DMS153 treated with DMSO at 0.1 percent for 48 hours (cell line): ENCODE data around the gene SLC12A2.

Experiments used
- DNase-seq: peaks from one replicate; lab custom pipeline; 2025; ENCODE audit not compliant: unreplicated experiment; lab: John Stamatoyannopoulos, UW

The SLC12A2 gene

DNA sequence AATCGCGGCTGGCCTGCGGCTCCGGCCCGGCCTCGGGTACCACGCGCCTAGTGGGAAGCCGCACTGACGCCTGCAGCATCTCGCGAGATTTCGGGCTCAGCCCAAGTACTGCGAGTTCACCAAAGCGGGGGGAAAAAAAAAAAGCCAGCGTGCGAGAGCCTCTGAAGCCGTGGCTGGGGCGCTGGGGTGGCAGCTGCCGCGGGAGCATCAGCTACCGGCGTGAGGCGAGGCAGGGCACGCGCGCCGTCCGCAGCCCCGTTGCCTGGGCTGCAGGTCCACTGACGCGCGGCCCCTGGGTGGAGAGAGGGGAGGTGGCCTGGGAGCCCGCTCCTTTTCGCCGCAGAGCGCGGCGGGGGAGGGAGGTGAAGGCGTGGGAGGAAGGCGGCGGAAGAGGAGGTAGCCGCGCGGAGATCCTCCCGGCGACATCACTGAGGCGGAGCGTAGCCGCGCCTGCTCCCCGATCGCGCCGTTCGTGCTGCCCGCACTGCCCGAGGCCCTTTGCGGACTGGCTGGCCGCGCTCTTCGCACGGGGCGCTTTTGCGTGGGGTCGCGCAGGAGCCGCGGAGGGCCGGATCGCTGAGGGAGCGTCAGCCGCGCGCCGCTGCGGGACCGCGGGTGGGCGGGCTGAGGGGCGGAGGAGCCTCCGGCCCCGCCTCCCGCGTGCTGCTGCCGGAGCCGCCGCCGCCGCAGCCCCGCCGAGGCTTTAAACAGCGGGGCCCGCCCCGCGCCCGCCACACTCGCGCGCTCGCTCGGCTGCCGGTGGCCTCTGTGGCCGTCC lies at the start of gene SLC12A2:
TSS of gene SLC12A2 (plus strand) at position 734 of the 778 bp plus-strand sequence. CDS start 189 bp downstream, outside the sequence.
- DNase-seq = peak; percentile 27

DNA sequence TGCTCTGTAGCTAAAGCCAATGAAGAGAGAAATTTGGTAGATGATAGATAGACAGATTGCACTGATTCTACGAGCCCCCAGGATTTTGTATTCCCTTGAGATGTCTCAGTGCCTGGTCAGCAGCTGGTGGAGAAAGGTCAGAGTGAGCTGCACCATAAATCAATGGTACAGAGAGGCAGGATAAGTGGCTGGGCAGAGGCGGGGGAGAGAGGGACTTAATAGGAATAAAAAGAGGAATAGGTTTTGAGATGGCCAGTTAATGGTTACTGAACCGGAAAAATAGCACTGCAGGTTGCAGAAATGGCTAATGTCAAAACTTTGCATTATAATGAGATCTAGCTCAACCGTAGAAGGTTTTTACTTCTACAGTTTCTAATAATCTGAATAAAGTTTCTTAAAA lies 47.9 kb upstream of the SLC12A2 start:
- no peak for DNase-seq

DNA sequence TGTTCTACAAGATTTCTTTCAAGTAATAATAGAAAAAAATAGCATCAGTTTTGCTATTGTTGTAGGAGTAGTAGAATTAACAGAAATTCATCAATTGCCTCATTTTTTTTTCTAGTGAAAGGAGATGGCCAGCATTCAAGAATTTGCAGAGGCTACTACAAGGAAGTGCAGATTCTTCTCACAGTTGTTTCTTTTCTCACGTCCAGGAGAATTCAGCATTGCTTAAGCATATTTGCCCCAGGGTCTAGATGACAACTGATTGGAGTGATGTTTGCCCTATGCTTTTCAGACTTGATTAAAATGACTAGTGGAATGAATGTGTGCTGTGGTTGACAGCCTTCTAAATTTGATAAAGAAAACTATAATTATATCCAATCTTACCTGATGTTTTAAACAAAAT lies 46.6 kb upstream of the SLC12A2 start:
- no peak for DNase-seq

DNA sequence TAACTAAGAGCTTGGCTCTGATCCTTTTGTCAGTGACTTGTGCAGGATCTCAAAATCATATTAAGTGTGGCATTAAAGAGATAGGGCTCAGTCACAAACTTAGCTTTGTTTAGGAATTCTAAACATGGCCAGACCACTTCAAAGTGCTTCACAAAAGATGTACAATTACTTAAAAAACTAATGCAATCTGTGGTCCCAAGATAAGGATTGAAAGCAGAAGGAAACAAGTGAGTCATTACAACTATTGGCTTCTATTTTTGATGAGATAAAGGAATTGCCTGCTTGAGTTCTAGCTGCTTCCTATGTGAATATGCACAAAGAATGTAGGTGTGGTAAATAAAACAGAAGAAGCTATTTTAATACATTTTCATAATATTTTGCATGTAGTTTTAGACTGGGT lies 44.9 kb upstream of the SLC12A2 start:
- no peak for DNase-seq

DNA sequence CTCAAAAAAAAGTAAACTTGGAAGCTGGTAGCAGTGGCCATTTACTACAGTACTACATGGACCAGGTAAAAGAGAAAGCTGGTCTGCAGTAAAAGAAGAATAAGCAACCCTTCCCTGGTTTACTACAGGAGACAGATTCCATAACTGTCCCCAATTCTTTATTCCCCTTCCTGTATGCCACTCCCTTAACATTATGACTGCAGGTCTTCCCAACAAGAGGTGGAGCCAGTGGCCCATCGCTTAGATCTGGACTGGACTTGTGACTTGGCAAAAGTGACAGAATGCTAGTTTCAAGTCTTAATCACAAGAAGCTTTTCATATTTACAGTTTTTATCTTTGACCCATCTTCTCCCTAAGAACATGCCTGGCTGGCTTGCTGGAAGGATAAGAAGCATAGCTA lies 42.6 kb upstream of the SLC12A2 start:
- DNase-seq = no peak

DNA sequence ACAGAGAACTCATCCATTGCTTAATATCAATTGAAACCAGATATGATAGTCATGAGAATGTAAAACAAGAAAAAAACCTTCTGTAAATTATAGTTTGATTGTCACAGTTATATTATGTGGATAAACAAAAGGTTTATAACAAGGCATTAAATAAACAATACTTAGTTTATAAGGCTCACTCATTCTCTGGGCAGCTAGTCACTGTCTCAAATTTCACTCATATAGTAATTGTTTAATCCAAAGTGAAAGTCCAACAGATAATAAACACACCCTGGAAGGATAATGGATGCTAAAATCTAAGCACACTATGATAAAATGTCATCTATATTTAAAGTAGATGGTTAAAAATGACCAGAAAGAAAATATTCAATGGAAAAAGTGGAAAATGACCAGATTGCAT lies 30.8 kb upstream of the SLC12A2 start:
- DNase-seq = no peak

DNA sequence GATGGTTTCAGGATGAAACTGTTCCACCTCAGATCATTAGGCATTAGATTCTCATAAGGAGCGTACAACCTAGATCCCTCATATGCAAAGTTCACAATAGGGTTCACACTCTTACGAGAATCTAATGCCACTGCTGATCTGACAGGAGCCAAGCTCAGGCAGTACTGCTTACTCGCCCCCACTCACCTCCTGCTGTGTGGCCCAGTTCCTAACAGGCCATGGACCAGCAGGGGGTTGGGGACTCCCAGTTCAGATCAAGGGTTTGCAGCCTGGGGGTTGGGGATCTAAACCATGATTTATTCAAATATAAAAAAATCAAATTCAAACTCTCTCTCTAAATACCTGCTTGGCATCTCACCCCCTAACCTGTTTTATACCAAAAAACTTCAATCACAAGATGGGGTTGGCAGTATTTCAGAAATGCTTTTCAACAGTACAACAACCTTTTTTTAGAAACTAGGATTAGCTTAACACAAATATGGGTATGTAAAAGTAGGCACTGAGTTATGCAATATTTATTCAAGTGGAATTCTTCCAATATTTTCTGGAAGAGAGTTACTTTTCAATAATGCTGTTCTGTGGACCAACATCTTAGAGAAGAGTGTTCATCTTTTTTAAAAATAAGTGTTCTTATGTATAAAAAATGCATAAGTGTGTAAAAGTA lies 30.1 kb upstream of the SLC12A2 start:
- DNase-seq = no peak

DNA sequence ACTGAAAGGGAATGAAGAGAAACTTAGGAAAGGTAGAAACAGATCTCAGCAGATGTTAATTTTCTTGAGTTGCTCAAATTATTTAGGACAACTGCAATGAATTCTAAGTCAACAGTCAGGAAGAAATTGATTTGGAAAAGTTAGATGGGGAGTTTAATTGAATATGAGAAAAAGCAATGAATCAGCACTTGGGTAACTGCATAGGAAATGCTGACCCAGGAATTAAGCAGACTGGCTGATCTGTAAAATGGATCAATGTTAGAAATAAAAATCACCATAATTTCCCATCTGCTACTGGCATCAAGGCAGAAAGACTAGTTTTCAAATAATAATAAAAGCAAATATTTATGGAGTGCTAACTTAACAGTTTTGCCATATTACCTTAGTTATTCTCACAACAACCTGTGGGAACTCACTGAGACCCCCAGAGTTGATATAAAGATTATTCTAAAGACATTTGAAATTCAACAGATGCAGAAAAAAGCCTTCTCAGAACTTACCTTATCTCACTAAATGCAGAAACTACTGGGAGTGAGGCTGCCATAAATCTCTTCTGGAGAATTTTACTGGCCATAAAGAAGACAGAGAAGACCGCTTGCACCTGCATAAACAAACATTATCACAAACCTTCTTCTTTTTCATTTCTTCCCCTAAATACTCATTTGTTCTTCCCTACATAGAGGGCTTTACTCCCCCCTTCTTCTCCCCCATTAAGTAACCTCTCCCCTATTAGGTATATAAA lies 22.8 kb upstream of the SLC12A2 start:
- no peak for DNase-seq

DNA sequence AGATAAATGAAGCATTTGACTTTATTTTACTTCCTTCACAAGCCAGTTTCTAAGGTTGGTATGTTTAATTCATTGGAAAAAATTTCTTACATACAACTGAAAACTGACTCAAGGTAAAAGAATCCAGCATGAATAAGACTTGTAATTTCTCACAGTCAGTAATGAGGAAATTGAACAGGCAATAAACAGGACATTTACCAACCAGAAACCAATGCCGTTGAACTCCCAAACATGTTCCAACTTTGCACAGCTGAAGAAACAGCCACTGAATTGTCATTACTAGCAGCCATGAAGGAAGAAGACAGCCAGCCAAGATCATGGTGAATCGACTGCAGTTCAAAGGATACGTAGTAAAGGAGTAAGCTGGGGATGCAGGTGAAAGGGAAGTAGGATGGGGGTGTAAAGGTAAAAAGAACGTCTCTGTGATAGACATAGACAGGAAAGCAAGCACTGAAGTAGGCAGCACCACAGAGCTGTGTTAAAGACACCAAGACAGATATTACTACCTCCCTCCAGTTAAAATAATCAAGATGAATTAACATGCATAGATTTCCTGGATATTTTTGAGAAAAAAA lies 21.3 kb upstream of the SLC12A2 start:
- DNase-seq = no peak

DNA sequence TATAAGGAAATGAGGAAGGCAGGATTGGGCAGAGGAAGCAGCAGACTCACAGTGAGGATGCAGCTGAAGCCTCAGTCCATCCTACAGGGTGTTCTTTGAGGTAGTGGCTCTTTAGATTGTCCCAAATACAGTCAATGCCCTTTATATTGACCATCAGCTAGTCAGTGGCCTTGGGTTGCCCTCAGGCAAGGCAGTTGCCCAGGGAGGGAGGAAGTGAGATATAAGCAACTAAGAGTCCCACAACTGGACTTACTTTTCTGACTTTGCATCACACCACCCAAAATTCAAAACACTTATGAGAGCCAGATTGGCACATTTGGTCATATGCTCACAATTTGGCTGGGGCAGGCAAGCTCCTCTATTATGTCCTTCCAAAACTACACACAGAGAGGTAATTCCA lies 9.4 kb upstream of the SLC12A2 start:
- DNase-seq = no peak

DNA sequence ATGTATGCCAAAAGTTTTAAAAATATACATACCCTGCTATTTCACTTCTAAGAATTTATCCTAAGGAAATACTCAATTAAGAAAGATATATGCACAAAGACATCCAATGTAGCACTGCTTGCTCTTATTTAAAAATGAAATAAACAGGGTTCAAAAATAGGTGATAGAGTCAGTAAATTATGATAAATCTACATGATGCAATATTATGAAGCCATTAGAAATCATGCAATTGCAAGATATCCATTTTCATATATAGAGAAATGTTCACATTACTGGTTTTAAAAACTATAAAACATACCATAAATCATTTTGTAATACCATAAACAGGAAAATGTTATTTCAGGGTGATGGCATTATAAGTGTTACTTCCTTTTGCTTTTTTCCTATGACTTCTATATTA lies 8.6 kb upstream of the SLC12A2 start:
- no peak for DNase-seq

DNA sequence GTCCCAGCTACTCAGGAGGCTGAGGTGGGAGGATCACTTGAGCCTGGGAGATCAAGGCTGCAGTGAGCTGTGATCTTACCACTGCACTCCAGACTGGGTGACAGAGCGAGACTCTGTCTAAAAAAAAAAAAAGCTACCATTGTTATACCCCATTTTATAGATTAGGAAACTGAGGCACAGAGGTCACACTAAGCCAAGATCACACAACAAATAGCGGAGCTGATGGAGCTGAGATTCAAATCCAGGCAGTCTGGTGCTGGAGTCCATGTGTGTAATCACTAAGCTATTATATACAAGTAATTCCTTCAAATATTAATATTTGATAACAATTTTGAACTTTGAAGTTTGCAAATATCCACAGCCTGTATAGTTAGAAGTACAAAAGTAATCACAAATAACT lies 6.0 kb upstream of the SLC12A2 start:
- no peak for DNase-seq

DNA sequence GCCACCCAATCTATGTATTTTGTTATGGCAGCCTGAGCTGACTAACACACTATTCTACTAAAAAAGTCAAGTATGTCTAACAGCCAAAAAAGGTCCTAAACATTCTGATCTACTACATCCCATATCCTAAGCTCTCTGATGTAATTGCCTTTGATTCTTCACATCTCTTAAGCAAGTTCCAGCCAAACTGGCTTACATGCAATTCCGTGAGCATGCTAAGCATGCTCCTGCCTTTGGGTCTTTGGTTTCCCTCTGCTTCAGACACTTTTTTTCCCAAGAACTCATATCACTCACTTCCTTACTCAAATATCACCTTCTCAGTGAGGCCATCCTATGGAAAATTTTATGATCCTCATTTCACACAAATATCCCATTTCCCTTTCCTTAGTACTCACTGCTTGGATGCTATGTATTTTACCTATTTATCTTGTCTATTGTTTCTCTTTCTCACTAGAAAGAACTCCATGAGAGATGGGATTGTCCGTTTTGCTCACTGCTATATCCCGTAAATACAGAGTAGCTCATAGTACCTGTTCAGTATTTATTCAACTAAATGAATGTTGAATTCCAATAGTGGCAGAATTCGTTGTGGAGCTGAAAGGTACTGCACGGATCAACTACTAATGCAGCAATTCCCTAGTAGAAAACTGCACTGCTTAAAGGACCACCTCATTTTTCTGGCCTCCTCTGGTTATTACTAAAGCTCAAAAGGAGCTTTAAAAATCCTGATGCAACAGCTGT lies 2.3 kb upstream of the SLC12A2 start:
- DNase-seq = no peak

DNA sequence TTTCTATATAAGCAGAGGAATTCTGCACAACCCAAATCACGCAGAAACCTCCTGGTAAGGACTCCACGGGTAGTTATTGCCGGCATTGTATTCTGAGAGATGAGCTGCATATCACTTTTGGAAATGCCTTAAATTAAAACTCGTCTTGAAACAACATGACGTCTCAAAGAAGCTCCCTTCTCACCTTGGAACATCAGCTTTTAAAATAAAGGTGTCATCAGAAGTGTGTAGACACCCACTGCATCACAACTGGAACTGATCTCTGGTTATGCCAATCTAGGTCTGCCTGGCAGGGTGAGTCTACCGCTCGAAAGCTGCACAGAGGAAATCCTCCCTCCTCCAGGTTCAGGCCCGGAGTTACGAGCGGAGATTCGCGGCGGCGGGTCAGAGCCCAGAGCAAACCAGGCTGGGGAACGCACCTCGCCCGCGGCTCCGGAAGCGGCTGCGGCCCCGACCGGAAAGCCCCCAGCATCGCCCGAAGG lies 974 bp upstream of the SLC12A2 start:
- no peak for DNase-seq

DNA sequence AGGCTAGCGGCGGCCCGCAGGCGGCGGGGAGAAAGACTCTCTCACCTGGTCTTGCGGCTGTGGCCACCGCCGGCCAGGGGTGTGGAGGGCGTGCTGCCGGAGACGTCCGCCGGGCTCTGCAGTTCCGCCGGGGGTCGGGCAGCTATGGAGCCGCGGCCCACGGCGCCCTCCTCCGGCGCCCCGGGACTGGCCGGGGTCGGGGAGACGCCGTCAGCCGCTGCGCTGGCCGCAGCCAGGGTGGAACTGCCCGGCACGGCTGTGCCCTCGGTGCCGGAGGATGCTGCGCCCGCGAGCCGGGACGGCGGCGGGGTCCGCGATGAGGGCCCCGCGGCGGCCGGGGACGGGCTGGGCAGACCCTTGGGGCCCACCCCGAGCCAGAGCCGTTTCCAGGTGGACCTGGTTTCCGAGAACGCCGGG lies 253 bp downstream of the SLC12A2 start:
- DNase-seq = no peak

DNA sequence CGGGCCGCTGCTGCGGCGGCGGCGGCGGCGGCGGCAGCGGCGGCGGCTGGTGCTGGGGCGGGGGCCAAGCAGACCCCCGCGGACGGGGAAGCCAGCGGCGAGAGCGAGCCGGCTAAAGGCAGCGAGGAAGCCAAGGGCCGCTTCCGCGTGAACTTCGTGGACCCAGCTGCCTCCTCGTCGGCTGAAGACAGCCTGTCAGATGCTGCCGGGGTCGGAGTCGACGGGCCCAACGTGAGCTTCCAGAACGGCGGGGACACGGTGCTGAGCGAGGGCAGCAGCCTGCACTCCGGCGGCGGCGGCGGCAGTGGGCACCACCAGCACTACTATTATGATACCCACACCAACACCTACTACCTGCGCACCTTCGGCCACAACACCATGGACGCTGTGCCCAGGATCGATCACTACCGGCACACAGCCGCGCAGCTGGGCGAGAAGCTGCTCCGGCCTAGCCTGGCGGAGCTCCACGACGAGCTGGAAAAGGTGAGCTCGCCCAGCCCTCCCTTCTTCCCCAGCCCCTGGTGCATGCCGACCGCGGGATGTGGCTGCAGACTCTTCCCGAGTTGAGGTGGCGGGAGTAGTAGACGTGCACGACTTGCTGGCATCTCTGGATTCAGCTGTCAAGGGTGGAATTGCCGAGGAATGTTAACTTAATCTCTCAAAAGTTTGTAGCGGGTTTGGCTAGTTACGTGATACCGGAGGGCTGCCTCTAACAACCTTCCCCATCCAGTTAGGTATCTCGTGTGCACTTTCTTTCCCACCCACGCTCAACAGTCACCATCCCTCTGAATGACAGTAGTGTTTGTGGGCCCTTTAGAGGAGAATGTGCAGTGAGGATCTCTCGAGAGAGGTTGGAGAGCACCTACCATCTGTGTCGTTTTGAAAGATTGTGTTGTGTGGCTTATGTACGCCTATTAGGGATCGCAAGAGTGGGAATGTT lies 932 bp downstream of the SLC12A2 start:
- no peak for DNase-seq

DNA sequence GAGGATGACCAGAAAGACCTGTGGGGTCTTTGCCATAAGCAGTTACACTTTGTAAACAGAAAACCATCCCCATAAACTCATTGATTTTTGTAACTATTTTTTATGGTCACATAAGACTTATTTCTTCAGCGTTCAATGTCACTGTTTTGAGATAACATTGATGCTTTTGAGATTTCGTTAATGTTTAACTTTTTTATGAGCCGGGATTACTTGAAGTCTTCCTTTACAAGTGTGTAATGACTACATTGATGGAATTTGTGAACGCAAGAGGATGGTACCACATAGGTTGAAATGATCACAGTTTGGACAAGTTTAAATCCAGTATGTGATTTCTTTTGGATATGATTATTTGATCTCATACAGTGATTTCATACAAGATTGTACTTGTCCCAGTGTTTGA lies 1.8 kb downstream of the SLC12A2 start:
- DNase-seq = no peak

DNA sequence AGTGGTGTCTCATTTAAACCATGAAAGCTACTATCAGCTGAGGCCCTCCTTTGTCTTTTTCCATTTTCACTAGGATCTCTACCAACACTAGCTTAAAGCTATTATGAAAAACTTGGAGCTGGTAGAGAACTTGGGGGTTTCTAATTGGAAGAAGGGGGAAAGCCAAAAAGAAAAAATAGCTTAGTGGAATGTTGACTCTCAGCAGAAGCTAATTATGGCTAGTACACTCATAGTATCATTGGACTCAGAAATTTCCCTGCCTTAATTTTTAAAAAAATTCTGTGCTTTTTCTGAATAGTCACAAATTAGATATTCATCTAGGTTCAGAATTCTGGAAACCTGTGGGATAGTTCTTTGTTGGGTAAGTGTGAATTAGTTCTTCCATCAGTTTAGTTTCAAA lies 8.0 kb downstream of the SLC12A2 start:
- DNase-seq = no peak

DNA sequence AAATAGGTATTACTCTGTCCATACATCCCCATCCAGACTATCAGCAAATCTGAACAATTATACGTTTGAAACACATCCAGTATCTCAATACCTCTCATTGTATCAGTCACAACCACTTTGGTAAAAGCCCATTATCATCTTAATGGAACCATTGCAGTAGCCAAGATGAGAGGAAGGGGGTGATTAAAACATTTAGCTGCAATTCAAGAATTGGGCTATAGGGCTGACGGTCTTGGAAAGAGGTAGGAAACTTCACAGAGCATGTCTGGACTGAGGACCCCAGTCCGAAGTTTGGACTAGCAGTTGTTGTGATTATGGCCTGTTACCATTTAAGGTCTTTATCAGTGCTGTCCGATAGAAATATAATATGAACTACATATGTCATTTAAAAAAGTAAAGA lies 8.6 kb downstream of the SLC12A2 start:
- DNase-seq = no peak

DNA sequence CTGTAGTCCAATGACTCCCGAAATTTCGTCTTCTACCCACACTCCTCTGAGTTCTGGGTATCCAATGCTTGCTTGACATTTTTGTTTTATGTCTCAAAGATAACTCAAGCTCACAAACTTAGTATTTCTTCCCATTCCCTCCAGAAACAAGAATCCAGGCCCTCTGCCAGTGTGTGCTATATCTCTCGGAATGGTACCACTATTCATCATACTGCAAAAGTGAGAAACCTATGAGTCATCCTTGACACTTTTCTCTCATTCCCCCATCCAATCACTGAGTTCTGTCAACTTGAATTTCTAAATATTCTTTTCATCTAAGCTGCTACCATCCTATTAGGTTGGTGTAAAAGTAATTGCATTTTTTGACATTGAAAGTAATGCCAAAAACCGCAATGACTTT lies 9.8 kb downstream of the SLC12A2 start:
- DNase-seq = no peak
